H1 (cell line): ENCODE measurements around the gene GDNF. TPM values are rescaled to one million over a fixed set of nuclear protein-coding genes. Genes with fewer than 3 reads are reported as not detected.

ENCODE experiments used
- CTCF ChIA-PET: fragments of 300-600 bp; sonication (Branson Sonifier 250); formaldehyde crosslinking; loops from one replicate; lab custom pipeline; 2021; ENCODE audit not compliant: partially characterized antibody; lab: Charles Lee
- POLR2A ChIA-PET: fragments of 300-600 bp; sonication (Branson Sonifier 250); formaldehyde crosslinking; loops from one replicate; lab custom pipeline; 2021; ENCODE audit warnings: inconsistent platforms; ENCODE audit not compliant: partially characterized antibody; lab: Charles Lee
- DNase-seq, 2 experiments: peaks; one replicate each; pipeline versions ENCODE4 v3.0.0 to v3.0.0-alpha.2; 2010 to 2022; ENCODE audit warnings: low spot score in 2 of 2, low read depth in 1 of 2, mixed read lengths in 1 of 2
- FAIRE-seq: peaks from 2 replicates; lab custom pipeline; 2011; peaks lifted over from hg19 to GRCh38; lab: Jason Lieb, UNC
- H2AFZ ChIP-seq: 2 replicates; pipeline ENCODE4 v1.8.1; 2012; ENCODE audit warnings: low read length, inconsistent platforms
- H2AK5ac ChIP-seq: 2 replicates; pipeline ENCODE4 v1.6.1; 2013; ENCODE audit warnings: low read depth, low read length
- H2BK120ac ChIP-seq: replicated peaks from 2 replicates; pipeline ENCODE3; 2013; ENCODE audit warnings: low read depth, low read length, inconsistent platforms
- H2BK12ac ChIP-seq: 2 replicates; pipeline ENCODE4 v1.6.1; 2013; ENCODE audit warnings: low read depth, low read length
- H2BK15ac ChIP-seq: 2 replicates; pipeline ENCODE4 v1.6.1; 2013; ENCODE audit warnings: low read length
- H2BK20ac ChIP-seq: 2 replicates; pipeline ENCODE4 v1.6.1; 2013; ENCODE audit warnings: low read length
- H2BK5ac ChIP-seq: 2 replicates; pipeline ENCODE4 v1.6.1; 2013; ENCODE audit warnings: low read depth, low read length
- H3K14ac ChIP-seq: 2 replicates; pipeline ENCODE4 v1.6.1; 2013; ENCODE audit warnings: inconsistent platforms; ENCODE audit not compliant: insufficient read length
- H3K18ac ChIP-seq: 2 replicates; pipeline ENCODE4 v1.6.1; 2013; ENCODE audit warnings: low read length; ENCODE audit errors: extremely low read depth
- H3K23ac ChIP-seq: 2 replicates; pipeline ENCODE4 v1.6.1; 2013; ENCODE audit warnings: inconsistent platforms; ENCODE audit not compliant: insufficient read length
- H3K23me2 ChIP-seq: 2 replicates; pipeline ENCODE4 v1.6.1; 2013; ENCODE audit warnings: low read depth, low read length
- H3K27ac ChIP-seq: 2 replicates; pipeline ENCODE4 v1.6.1; 2011; ENCODE audit warnings: low read depth, low read length, inconsistent platforms
- H3K27me3 ChIP-seq, 4 experiments: replicated peaks in 1 of 4; 1 replicate in 1 of 4; 2 replicates in 3 of 4; pipeline versions ENCODE4 v1.6.1 to v1.8.1; 2011 to 2013; ENCODE audit warnings: low read length in 3 of 4, mild to moderate bottlenecking in 3 of 4, inconsistent platforms in 2 of 4, mixed read lengths in 2 of 4, moderate library complexity in 1 of 4; ENCODE audit not compliant: control insufficient read depth in 3 of 4, insufficient read depth in 3 of 4; ENCODE audit errors: extremely low read depth in 1 of 4
- H3K36me3 ChIP-seq, 4 experiments: 2 replicates each; pipeline versions ENCODE4 v1.6.1 to v1.8.1; 2011 to 2013; ENCODE audit warnings: mild to moderate bottlenecking in 4 of 4, low read length in 3 of 4, moderate library complexity in 2 of 4, control low read depth in 1 of 4, inconsistent platforms in 1 of 4; ENCODE audit not compliant: insufficient read depth in 4 of 4, control insufficient read depth in 2 of 4
- H3K4ac ChIP-seq: replicated peaks from 2 replicates; pipeline ENCODE3; 2013; ENCODE audit warnings: low read length, low read depth, mixed read lengths, inconsistent platforms; ENCODE audit not compliant: insufficient read length
- H3K4me1 ChIP-seq, 4 experiments: replicated peaks in 1 of 4; 1 replicate in 1 of 4; 2 replicates in 3 of 4; pipeline versions ENCODE4 v1.6.1 to v1.8.1; 2011 to 2013; ENCODE audit warnings: low read length in 3 of 4, inconsistent platforms in 2 of 4, mixed read lengths in 1 of 4; ENCODE audit not compliant: insufficient read depth in 4 of 4, control insufficient read depth in 3 of 4
- H3K4me2 ChIP-seq, 2 experiments: 2 replicates each; pipeline versions ENCODE4 v1.6.1 to v1.8.1; 2011 to 2013; ENCODE audit warnings: low read depth in 2 of 2, low read length in 2 of 2, control low read depth in 1 of 2, inconsistent platforms in 1 of 2, mild to moderate bottlenecking in 1 of 2; ENCODE audit not compliant: insufficient read depth in 1 of 2
- H3K4me3 ChIP-seq, 4 experiments: fragments of 200-600, 300-600 bp in 1 of 4; sonication (generic), shearing (Covaris generic), sonication (Bioruptor Twin) in 1 of 4; 2 replicates each; pipeline versions ENCODE4 v1.5.1 to v1.8.1; 2011 to 2016; ENCODE audit warnings: low read length in 4 of 4, low read depth in 3 of 4, control low read depth in 2 of 4, inconsistent platforms in 2 of 4, mild to moderate bottlenecking in 2 of 4, mixed read lengths in 1 of 4, moderate library complexity in 1 of 4; ENCODE audit not compliant: insufficient read depth in 2 of 4; ENCODE audit errors: extremely low read depth in 1 of 4
- H3K56ac ChIP-seq: replicated peaks from 2 replicates; pipeline ENCODE3; 2013; ENCODE audit warnings: low read depth, mild to moderate bottlenecking, mixed read lengths, low read length, inconsistent platforms; ENCODE audit not compliant: insufficient read length
- H3K79me1 ChIP-seq: 2 replicates; pipeline ENCODE4 v1.6.1; 2013; ENCODE audit warnings: low read depth, low read length, control low read depth
- H3K79me2 ChIP-seq, 2 experiments: 2 replicates each; pipeline versions ENCODE4 v1.6.1 to v1.8.1; 2012 to 2013; ENCODE audit warnings: low read length in 2 of 2, mild to moderate bottlenecking in 2 of 2, inconsistent platforms in 1 of 2; ENCODE audit not compliant: insufficient read depth in 2 of 2, control insufficient read depth in 1 of 2
- H3K9ac ChIP-seq, 4 experiments: replicated peaks in 1 of 4; 1 replicate in 1 of 4; 2 replicates in 3 of 4; pipeline versions ENCODE4 v1.6.1 to v1.8.1; 2011 to 2013; ENCODE audit warnings: low read depth in 3 of 4, low read length in 3 of 4, control low read depth in 2 of 4, mild to moderate bottlenecking in 2 of 4, moderate library complexity in 2 of 4, inconsistent platforms in 1 of 4; ENCODE audit errors: extremely low read depth in 1 of 4
- H3K9me3 ChIP-seq, 2 experiments: 2 replicates each; pipeline versions ENCODE4 v1.6.1 to v1.8.1; 2012 to 2013; ENCODE audit warnings: mild to moderate bottlenecking in 2 of 2, moderate library complexity in 2 of 2, control low read depth in 1 of 2, inconsistent platforms in 1 of 2, low read depth in 1 of 2, low read length in 1 of 2, mixed read lengths in 1 of 2; ENCODE audit not compliant: insufficient read depth in 2 of 2
- H4K20me1 ChIP-seq, 2 experiments: replicated peaks in 1 of 2; 2 replicates each; pipeline versions ENCODE3 to v1.8.1; 2011 to 2013; ENCODE audit warnings: inconsistent platforms in 2 of 2, low read length in 2 of 2, mild to moderate bottlenecking in 1 of 2; ENCODE audit not compliant: insufficient read depth in 2 of 2, control insufficient read depth in 1 of 2
- H4K5ac ChIP-seq: 2 replicates; pipeline ENCODE4 v1.6.1; 2013; ENCODE audit warnings: low read length, low read depth, mixed read lengths, inconsistent platforms; ENCODE audit not compliant: insufficient read length
- H4K8ac ChIP-seq: 2 replicates; pipeline ENCODE4 v1.8.0; 2013; ENCODE audit warnings: mild to moderate bottlenecking, moderate library complexity, low read length, inconsistent platforms; ENCODE audit not compliant: insufficient read depth; ENCODE audit errors: extremely low read depth
- H4K91ac ChIP-seq: replicated peaks from 2 replicates; pipeline ENCODE3; 2013; ENCODE audit warnings: low read length, mixed read lengths, inconsistent platforms; ENCODE audit not compliant: insufficient read length
- BCL11A ChIP-seq, 2 experiments: IDR thresholded peaks; one replicate each; pipeline ENCODE4 v1.6.1; 2011; ENCODE audit warnings: low read depth in 2 of 2, low read length in 2 of 2, mild to moderate bottlenecking in 2 of 2
- HDAC2 ChIP-seq, 2 experiments: fragments of 300-600 bp in 1 of 2; sonication (generic) in 1 of 2; IDR thresholded peaks; 2 replicates each; pipeline ENCODE4 v1.6.1; 2011 to 2012; ENCODE audit warnings: low read depth in 2 of 2, low read length in 2 of 2, mild to moderate bottlenecking in 2 of 2, moderate library complexity in 2 of 2, borderline replicate concordance in 1 of 2, inconsistent platforms in 1 of 2
- RFX5 ChIP-seq: IDR thresholded peaks from 2 replicates; pipeline ENCODE4 v1.6.1; 2011; ENCODE audit warnings: low read depth, low read length, improper control_type of control experiment, borderline replicate concordance
- SP4 ChIP-seq: IDR thresholded peaks from 2 replicates; pipeline ENCODE4 v1.6.1; 2012; ENCODE audit warnings: low read length, inconsistent platforms
- WGBS, 2 experiments: shearing (Covaris generic) in 1 of 2; methylation state at CpG; one replicate each; pipeline versions ENCODE4 v1.1.6 to v1.1.7; 2013 to 2015; ENCODE audit warnings: low lambda C conversion rate in 2 of 2, mixed read lengths in 2 of 2, inconsistent platforms in 1 of 2, low coverage in 1 of 2, missing lambda C conversion rate in 1 of 2; ENCODE audit not compliant: insufficient replicate concordance in 2 of 2, insufficient coverage in 1 of 2, insufficient read length in 1 of 2; ENCODE audit errors: extremely low coverage in 1 of 2, missing lambda C conversion rate in 1 of 2; 5-methylcytosine and 5-hydroxymethylcytosine counted together
- polyA plus RNA-seq, 7 experiments: library from polyadenylated mRNA; depleted of rRNA in 3 of 7; stranded (reverse) in 5 of 7; unstranded in 2 of 7; fragments of >200 nt in 5 of 7; fragments of 200-250 nt in 2 of 7; gene quantifications; 1 replicate in 5 of 7; 2 replicates in 1 of 7; 4 replicates in 1 of 7; pipeline versions ENCODE4 v1.2.1 to v1.2.3, GENCODE V29; 2011 to 2013; ENCODE audit warnings: missing spikeins in 2 of 7, mixed read lengths in 2 of 7
- total RNA-seq: library from RNA; stranded (reverse); fragmentation: NEBNext Ultra II Directional; extraction: Animal tissue kit (Norgen Biotek cat#: 25700); gene quantifications from 2 replicates; pipeline ENCODE4 v1.2.1, GENCODE V29; 2021
- TF ChIP-seq, protein P1 (sequence below): IDR thresholded peaks from 2 replicates; pipeline ENCODE4 v1.6.1; 2012; ENCODE audit warnings: inconsistent platforms
- TF ChIP-seq, protein P2 (sequence below), 3 experiments: IDR thresholded peaks; 1 replicate in 2 of 3; 2 replicates in 1 of 3; pipeline versions ENCODE4 v1.5.1 to v1.6.1; 2011; ENCODE audit warnings: low read length in 3 of 3, mild to moderate bottlenecking in 3 of 3, inconsistent platforms in 2 of 3, low read depth in 1 of 3, moderate library complexity in 1 of 3; ENCODE audit not compliant: insufficient read depth in 1 of 3; ENCODE audit errors: control extremely low read depth in 1 of 3

Gene GDNF
- total and polyA plus RNA-seq, 2 of the 8 experiments (the other 6 are each of a cell fraction or from before 2014, with no cell fraction given), result 0.15 to 2.0 TPM

DNA sequence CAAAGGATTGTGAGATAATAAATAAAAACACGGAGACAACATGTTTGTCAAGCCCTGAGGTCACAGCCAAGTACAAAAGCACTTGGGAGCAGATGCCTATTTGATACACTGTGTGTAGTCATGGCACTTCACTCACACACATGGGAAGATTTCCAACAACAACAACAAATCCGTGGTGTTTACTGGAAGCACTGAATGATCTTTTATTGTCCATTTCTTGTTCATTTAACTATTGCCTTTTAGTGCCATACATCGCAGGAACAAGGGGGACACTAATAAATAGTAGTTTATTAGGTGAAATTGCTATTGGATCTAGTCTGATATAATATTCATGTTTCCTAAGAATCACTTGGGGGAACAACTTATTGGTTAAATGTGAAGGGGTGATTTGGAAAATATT lies 20.4 kb upstream of the GDNF start:
- H2BK15ac ChIP-seq, result no peak overlapping the region
- H3K9ac ChIP-seq, result no peak overlapping the region
- H2AK5ac ChIP-seq, result no peak overlapping the region
- no peak overlapping the region for H3K23ac ChIP-seq
- no peaks in the 10 kb centered on the region; a peak in 1 of 7 replicates for H3K27me3 ChIP-seq
- POLR2A ChIA-PET, result no interaction called here
- H3K79me1 ChIP-seq, result no peaks in the 10 kb centered on the region
- no peak overlapping the region for H3K4me2 ChIP-seq
- no peak overlapping the region for H3K56ac ChIP-seq
- 91% methylated on average over 3 of the region's 3 CpGs; no CpG with 5 or more reads in 1 of the 2 experiments for WGBS, 2 experiments
- no peak overlapping the region for H4K8ac ChIP-seq
- no peaks in the 10 kb centered on the region for H3K79me2 ChIP-seq
- no peak for FAIRE-seq
- H2BK20ac ChIP-seq, result no peak overlapping the region
- H3K18ac ChIP-seq, result no peak overlapping the region
- no peak for DNase-seq
- no peak overlapping the region for H2BK120ac ChIP-seq
- H2BK12ac ChIP-seq, result no peak overlapping the region
- no peak overlapping the region for H4K91ac ChIP-seq
- no peak overlapping the region for H3K4ac ChIP-seq
- H4K20me1 ChIP-seq, result no peaks in the 10 kb centered on the region
- H2BK5ac ChIP-seq, result no peak overlapping the region
- TF ChIP-seq, protein P1, sequence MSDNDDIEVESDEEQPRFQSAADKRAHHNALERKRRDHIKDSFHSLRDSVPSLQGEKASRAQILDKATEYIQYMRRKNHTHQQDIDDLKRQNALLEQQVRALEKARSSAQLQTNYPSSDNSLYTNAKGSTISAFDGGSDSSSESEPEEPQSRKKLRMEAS, result no peak
- TF ChIP-seq BCL11A (IDR thresholded peaks at IDR 0.05; ENCODE audit: low read depth in 2 of 2, low read length in 2 of 2) (no peak), SP4 (no peak), HDAC2 (IDR thresholded peaks at IDR 0.05; ENCODE audit: borderline replicate concordance in 1 of 2, low read depth in 2 of 2, low read length in 2 of 2) (no peak), RFX5 (no peak)
- TF ChIP-seq, protein P2, sequence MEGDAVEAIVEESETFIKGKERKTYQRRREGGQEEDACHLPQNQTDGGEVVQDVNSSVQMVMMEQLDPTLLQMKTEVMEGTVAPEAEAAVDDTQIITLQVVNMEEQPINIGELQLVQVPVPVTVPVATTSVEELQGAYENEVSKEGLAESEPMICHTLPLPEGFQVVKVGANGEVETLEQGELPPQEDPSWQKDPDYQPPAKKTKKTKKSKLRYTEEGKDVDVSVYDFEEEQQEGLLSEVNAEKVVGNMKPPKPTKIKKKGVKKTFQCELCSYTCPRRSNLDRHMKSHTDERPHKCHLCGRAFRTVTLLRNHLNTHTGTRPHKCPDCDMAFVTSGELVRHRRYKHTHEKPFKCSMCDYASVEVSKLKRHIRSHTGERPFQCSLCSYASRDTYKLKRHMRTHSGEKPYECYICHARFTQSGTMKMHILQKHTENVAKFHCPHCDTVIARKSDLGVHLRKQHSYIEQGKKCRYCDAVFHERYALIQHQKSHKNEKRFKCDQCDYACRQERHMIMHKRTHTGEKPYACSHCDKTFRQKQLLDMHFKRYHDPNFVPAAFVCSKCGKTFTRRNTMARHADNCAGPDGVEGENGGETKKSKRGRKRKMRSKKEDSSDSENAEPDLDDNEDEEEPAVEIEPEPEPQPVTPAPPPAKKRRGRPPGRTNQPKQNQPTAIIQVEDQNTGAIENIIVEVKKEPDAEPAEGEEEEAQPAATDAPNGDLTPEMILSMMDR (IDR thresholded peaks at IDR 0.05; ENCODE audit: control extremely low read depth in 1 of 3, insufficient read depth in 1 of 3, low read depth in 1 of 3, low read length in 3 of 3), result no peak
- no peak overlapping the region for H3K14ac ChIP-seq
- no peak overlapping the region for H4K5ac ChIP-seq
- no peaks in the 10 kb centered on the region for H3K4me1 ChIP-seq
- no peaks in the 10 kb centered on the region for H3K36me3 ChIP-seq
- CTCF ChIA-PET, result no interaction called here
- no peaks in the 10 kb centered on the region for H3K9me3 ChIP-seq
- H3K4me3 ChIP-seq, result no peak overlapping the region
- no peak overlapping the region for H2AFZ ChIP-seq
- no peak overlapping the region for H3K27ac ChIP-seq
- H3K23me2 ChIP-seq, result no peaks in the 10 kb centered on the region
